ENCODE data around the gene CDK4.
A peak's percentile ranks its signal among the peaks of the same experiment; 100 is the strongest.

The CDK4 gene

GRCh38 chr12:57756406-57757341, 4.6 kb upstream of the CDK4 start:
- DNase-seq (ENCODE audit: low spot score) = no peak

DNA sequence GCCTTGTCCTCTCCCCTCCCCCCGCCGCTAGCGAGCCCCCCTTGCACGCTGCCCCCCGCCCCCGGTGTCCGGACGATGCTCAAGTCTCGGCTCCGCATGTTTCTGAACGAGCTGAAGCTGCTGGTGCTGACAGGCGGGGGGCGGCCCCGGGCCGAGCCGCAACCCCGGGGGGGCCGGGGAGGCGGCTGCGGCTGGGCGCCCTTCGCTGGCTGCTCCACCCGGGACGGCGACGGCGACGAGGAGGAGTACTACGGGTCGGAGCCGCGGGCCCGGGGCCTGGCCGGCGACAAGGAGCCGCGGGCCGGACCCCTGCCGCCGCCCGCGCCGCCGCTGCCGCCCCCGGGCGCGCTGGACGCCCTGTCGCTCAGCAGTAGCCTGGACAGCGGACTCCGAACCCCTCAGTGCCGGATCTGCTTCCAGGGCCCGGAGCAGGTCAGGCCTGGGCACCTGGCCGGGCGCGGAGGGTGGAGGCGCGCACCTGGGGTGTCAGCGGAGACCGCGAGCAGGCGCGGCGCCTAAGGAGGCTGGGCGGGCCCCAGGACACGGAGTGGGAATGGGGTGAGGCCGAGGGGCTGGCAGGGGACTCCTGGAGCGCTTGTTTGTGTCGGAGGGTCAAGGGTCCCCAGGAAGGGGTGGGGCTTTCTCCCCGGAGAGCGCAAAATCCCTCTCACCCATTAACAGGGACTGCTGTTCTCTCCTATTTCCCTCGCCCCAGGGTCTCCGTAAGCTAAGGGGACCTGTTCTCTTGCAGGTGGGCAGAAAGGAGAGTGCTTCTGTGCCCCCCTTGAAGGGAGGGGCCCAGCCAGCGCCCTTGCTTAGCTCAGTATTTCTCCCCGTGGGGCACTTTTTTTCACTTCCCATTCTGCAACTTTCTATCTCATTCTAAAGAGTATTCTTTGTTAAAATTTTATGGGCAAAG, 3.6 kb upstream of the CDK4 start:
- DNase-seq (ENCODE audit: low spot score) = peak; percentile 47

- DNase-seq (ENCODE audit: low spot score) = no peak
These were observed 3.0 kb upstream of the CDK4 start for GRCh38 chr12:57755194-57755453.

- DNase-seq (ENCODE audit: low spot score) = peak; percentile 43
These were observed 2.5 kb upstream of the CDK4 start, which contains the start of gene MARCHF9 for GRCh38 chr12:57754411-57755193. Gene MARCHF9, plus strand, starts transcription at chr12:57755103. Its CDS starts 426 bp downstream, at chr12:57755529.

DNA sequence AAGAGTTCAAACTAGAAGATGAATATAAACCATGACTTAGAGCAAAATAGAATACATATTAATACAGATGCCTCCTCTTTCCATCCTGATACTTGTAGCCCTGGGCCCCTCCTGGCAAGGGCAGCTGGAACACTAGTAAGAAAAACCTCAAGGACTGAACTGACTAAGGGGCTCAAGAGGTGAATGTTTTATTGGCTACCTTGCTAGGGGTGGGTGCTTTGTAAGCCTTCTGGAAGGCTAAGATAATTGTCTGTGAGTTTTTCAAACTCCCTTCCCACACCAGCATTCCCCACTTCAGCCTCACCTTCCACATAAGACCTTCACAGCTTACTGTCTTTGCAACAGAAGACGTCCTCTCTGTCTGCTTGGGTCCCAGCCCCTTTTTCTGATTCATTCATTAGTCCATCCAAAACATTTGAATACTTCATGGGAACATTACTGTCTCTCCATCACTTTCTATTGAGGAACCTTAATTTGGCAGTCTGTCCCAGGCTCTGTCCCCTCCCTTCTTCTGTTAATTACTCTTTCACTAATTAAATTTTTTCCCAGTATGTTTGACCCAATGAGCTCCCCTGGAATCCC, 1.7 kb upstream of the CDK4 start:
- DNase-seq (ENCODE audit: low spot score) = no peak

- DNase-seq (ENCODE audit: low spot score) = no peak
These were observed 524 bp upstream of the CDK4 start for GRCh38 chr12:57752668-57753000.

- no peak for DNase-seq (ENCODE audit: low spot score)
These were observed 700 bp downstream of the CDK4 start for GRCh38 chr12:57751432-57751787.

DNA sequence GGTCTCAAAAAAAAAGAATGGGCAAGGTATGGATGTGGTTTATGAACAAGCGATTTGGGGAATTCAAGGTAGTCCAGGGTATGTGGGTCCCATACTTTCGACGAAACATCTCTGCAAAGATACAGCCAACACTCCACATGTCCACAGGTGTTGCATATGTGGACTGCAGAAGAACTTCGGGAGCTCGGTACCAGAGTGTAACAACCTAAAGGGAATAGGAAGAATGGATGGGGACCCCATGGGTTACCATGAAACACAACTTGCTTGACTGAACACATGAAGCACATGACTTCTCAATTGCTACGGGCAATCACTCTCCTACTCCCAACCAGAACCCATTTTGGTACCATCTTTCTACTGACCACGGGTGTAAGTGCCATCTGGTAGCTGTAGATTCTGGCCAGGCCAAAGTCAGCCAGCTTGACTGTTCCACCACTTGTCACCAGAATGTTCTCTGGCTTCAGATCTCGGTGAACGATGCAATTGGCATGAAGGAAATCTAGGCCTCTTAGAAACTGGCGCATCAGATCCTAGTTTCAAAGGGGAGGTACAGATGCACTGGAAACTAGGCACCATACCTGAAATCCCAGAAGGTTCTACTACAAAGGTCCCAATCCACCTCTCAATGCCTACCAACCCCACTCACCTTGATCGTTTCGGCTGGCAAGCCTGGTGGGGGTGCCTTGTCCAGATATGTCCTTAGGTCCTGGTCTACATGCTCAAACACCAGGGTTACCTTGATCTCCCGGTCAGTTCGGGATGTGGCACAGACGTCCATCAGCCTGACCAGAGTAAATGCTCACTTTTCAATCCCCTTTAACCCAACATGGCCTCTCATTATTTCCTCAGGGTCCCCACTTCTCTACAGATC, 1.3 kb downstream of the CDK4 start:
- no peak for DNase-seq (ENCODE audit: low spot score)

DNA sequence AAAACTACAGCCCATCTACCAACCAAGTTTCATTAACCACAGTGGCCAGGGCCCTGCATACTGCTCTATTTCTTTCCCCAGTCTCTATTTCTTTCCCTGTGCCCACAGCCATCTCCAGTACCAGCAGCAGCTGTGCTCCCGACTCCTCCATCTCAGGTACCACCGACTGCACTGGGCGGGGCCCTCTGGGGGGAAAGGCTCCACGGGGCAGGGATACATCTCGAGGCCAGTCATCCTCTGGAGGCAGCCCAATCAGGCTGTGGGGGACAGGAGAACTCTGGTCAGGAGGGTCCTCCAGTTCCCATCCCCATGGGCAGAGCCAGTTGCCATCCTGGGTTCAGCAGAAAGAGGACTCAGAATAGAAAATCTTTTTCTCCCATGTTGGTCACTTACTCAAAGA, 3.0 kb downstream of the CDK4 start:
- DNase-seq (ENCODE audit: low spot score) = no peak

DNA sequence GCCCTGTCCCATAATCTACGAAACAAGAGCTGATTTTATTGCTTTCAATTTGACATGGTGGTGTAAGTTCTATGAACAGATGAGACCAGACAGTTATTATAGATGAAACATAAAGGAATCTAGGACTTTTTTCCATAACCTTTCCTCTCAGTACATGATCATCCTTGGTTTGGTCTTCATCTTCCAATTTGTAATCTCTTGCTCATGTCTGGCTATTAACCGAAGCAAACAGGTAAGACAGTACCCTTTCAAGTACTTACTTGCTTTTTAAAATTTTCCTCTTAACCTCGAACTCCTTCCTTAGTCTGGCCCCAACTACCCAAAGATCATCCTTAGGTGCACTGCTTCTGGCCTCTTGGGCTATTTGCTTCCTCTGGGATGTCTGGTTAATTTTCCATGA, 6.1 kb downstream of the CDK4 start:
- no peak for DNase-seq (ENCODE audit: low spot score)

- DNase-seq (ENCODE audit: low spot score) = no peak
These were observed 6.6 kb downstream of the CDK4 start for GRCh38 chr12:57745485-57745881.

DNA sequence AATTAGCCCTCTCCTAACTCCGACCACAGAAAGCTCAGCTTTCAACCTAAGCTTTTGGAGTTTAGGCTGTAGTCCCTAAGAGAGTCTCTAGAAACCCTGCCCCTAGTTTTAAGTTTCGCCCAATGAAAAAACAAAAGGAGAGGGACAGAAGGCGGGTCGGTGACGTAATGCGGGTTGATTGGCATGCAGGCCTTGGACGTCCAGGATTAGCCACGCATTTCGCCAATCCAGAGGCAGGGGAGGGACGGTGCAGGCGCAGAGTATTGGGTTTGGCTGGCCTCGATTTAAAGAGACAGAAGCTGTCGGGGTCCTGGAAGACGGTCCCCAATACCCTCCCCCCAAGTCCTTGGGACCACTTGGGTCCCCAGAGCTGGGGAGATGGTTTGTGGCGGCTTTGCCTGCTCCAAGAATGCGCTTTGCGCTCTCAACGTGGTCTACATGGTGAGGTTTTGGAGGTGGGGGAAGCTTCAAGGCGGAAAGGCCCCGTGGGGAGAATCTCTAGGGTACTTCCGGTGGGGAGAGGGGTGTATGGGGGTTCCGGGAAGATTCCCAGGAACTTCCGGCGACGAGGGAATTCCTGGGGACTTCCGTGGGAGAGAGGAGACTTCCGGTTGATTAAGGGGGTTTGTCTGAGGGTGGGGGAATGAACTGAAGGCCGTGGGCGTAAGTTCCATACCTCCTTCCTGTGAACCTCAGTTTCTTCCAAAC, 7.2 kb downstream of the CDK4 start, which contains the start of gene TSPAN31:
TSPAN31 (plus strand) TSS at position 263 of the 708 bp plus-strand sequence; CDS start at position 379, 116 bp downstream.
- peak; percentile 95 for DNase-seq (ENCODE audit: low spot score)

DNA sequence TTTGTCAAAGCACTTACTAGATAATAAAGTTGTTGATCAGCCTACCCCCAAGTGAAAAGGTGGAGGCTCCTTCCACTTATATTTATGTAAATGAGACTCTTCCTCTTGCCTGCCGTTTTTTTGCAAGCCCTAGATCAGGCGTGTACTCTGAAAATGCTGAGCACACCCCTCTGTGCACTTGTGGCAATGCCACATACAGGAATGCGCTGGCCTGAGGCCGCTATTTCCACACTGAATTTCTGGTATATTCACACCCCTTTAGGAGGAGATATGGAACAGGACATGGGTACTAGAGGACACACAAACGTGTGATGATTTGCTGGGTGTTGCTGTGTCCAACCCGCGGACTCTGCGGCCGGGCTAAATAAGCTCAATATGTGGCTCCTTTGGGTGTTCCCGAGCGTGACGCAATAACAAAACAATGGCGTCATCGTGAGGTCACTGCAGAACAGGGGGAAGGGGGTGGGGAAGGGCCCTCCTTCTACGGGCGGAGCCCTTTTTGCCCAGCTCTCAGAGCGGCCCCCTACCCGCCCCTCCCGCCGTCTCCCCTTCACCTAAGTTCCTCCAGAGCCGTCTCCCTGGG, 7.8 kb downstream of the CDK4 start:
- peak; percentile 85 for DNase-seq (ENCODE audit: low spot score)

- no peak for DNase-seq (ENCODE audit: low spot score)
These were observed 8.3 kb downstream of the CDK4 start for GRCh38 chr12:57743769-57744168.

GRCh38 chr12:57741844-57742738, 10.0 kb downstream of the CDK4 start:
- no peak for DNase-seq (ENCODE audit: low spot score)

DNA sequence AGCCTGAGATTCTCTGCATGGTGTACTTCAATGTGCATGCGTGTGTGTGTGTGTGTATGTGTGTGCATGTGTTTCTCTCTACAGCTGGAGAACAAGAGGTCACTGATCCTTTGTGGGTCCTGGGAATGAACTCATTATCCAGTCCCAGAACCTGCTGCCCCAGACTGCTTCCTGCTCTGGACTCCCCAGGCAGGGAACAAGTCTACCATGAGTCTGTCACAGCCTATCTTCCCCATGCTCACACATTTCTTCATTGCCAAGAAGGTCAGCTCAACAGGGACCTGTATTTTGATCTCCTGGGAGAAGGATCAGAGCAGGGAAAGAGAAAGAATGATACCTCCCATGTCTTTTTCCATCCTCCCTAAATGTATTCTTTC, 10.7 kb downstream of the CDK4 start:
- no peak for DNase-seq (ENCODE audit: low spot score)

DNA sequence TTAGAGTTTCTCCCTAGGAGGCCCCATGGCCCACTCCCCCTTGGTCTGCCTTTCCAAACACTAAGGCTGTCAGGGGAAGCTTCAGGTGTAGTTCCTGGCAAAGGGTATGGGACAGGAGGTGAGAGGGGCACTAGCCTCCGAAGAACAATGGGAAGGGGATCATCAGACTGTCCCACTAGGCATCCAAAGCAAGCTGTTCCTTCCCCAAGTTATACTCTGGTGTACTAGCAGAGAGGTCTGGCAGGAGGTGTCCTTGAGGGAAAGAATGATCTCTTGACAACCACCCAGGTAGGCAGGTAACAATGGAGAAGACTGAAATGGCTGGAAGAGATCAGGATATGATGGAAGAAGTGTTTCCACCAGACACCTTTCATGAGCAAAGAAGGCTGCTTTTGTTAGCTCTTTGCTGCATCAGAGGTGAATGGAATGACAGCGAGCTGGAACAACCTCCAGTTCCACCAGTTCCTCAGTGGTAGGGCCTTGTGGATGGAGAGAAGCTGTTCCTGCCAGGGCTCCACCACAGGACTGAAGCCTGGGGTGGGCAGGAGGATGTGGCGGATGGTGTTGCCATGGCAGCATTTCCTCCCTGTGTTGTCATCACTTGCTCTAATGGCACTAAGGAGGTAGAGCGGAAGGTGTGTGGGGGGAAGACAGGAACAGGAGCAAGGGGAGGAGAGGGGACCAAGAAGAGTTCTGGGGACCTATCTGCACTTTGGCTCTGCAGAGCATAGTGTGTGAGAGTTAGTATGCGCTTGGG, 11.3 kb downstream of the CDK4 start:
- DNase-seq (ENCODE audit: low spot score) = no peak

DNA sequence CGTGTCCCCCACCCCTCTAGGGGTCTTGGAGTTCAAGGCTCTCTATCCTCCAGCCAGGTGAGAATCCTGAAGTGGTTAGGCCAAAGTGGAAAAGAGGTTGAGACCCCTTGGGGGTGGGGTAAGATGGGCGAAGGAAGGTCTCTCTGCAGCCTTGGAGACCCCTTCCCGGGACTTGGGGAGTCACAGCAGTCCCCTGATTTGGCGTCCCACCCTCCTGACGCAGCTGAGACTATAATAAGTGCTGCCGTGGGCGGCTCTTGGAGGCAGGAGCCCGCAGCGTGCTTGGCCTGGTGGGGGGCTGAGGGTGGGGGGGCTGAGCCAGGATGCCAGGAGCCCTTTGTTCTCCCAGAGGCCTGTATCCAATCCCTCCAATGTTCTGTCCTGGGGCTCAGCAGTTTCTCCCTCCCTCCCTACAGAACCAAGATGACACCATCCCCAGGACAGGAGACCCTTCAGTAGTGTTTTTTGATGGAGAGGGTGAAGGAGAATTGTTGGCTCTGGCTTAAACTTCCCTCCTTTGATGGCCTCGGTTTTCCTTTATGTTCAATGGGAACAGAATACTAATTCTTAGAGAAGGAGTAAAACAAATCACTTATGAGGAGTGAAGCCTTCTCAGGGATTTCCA, 12.1 kb downstream of the CDK4 start:
- no peak for DNase-seq (ENCODE audit: low spot score)

All from AG20443 (cell line).